ENCODE measurements around the gene DDX24. TPM values are rescaled to one million over a fixed set of nuclear protein-coding genes. Genes with fewer than 3 reads are reported as not detected.

DDX24 gene, protein sequence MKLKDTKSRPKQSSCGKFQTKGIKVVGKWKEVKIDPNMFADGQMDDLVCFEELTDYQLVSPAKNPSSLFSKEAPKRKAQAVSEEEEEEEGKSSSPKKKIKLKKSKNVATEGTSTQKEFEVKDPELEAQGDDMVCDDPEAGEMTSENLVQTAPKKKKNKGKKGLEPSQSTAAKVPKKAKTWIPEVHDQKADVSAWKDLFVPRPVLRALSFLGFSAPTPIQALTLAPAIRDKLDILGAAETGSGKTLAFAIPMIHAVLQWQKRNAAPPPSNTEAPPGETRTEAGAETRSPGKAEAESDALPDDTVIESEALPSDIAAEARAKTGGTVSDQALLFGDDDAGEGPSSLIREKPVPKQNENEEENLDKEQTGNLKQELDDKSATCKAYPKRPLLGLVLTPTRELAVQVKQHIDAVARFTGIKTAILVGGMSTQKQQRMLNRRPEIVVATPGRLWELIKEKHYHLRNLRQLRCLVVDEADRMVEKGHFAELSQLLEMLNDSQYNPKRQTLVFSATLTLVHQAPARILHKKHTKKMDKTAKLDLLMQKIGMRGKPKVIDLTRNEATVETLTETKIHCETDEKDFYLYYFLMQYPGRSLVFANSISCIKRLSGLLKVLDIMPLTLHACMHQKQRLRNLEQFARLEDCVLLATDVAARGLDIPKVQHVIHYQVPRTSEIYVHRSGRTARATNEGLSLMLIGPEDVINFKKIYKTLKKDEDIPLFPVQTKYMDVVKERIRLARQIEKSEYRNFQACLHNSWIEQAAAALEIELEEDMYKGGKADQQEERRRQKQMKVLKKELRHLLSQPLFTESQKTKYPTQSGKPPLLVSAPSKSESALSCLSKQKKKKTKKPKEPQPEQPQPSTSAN
- total RNA-seq, result 100 to 1,000 TPM; 187 to 211 TPM

DNA sequence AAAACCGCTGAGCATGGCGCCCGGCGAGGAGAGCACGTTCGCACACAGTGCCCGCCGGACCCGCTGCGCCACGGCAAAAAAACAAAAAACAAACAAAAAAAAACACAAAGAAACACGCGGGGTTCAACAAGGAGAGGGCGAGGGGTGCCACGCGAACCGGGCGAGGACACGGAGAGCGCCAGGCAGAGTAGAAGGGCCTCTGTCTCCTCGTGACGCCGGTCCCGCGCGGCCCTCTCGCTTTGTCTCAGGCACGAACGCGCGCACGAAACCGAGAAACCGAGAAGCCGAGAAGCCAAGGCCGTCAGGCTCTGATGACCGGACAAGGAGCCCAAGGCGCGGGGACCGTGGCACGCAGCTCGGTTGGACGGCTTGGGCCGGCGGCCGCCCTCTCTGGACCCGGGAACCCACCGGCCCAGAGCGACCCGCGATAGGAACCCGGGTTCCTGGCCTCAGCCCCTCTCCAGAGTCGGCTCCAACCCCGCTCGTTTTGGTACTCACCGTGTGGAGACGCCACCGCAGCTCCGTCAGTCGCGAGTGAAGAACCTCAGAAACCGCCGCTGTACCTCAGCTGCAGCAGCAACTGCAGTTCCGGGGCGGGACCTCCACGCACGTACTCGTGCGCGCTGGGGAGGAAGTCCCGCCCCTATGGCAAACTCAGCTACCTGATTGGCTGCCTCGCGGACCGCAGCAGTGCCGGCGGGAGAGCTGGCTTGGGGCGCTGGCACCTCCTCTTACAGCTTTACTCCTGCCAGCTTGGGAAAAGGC is at the start of gene DDX24, which contains the start of gene IFI27L1:
TSS of gene DDX24 (minus strand) at position 582 of the 765 bp plus-strand sequence. CDS start 1,460 bp downstream, outside the sequence.
TSS of gene IFI27L1 (plus strand) at position 690 of the 765 bp plus-strand sequence. CDS start 15,628 bp downstream, outside the sequence.
- no peaks in the 10 kb centered on the region for H3K27me3 Mint-ChIP-seq
- peaks cover 53% of the 10 kb centered on the region for H3K4me1 Mint-ChIP-seq
- ChIA-PET CTCF (interaction anchor here (0.6 to 1.9 kb wide), 8 partner anchors 10 to 110 kb away, joined by 3 to 7 read pairs (median 4); no protein-coding TSS in a partner anchor), POLR2A (no interaction called here)
- peak; percentile 97 for DNase-seq
- peak within 1 kb of the TSS; percentile 100 for H3K27ac Mint-ChIP-seq
- H3K9me3 Mint-ChIP-seq, result no peaks in the 10 kb centered on the region
- H3K36me3 Mint-ChIP-seq (ENCODE audit: low read depth), result peaks cover 54% of the 10 kb centered on the region
- H3K4me3 Mint-ChIP-seq, result peak within 1 kb of the TSS; percentile 99

DNA sequence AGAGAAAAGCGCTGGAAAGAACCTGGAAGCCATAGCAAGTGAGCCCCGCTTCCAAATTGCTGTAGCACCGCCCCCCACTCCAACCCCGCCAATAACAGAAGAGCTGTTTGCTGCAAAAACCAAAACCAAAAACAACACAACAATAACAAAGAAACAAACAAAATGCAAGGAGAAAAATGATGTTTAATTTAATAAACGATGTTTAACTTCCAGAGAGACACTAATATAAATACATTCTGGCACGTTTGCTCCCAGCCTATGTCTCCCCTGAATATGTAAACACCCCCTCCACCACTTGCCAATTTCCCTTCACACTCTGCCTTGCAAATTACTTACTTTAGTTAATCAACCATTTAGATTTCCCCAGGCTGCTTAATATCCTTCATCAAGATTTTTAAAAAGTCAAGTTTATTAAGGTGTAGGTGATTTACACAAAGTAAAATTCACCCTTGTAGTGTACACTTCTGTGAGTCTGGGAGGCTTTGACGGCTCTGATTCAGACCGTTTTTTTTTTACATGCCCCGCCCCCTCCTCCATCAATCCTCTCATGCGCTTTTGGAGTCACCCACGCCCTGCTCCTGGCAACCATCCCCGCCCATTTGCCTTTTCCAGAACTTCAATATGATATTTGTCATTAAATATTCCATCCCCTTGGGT is 48.9 kb upstream of the DDX24 start:
- CTCF ChIA-PET, result interaction anchor here (0.6 to 1.4 kb wide), 4 partner anchors 11 to 93 kb away, joined by 3 to 5 read pairs (median 3); no protein-coding TSS in a partner anchor
- H3K9me3 Mint-ChIP-seq, result peaks cover under 1% of the 10 kb centered on the region
- H3K27me3 Mint-ChIP-seq, result peaks cover 21% of the 10 kb centered on the region
- H3K4me1 Mint-ChIP-seq, result peaks cover 30% of the 10 kb centered on the region
- H3K36me3 Mint-ChIP-seq (ENCODE audit: low read depth), result no peaks in the 10 kb centered on the region
- peak overlapping the region; percentile 85 for H3K4me3 Mint-ChIP-seq
- DNase-seq, result peak; percentile 37
- POLR2A ChIA-PET, result no interaction called here
- H3K27ac Mint-ChIP-seq, result peak overlapping the region; percentile 94

DNA sequence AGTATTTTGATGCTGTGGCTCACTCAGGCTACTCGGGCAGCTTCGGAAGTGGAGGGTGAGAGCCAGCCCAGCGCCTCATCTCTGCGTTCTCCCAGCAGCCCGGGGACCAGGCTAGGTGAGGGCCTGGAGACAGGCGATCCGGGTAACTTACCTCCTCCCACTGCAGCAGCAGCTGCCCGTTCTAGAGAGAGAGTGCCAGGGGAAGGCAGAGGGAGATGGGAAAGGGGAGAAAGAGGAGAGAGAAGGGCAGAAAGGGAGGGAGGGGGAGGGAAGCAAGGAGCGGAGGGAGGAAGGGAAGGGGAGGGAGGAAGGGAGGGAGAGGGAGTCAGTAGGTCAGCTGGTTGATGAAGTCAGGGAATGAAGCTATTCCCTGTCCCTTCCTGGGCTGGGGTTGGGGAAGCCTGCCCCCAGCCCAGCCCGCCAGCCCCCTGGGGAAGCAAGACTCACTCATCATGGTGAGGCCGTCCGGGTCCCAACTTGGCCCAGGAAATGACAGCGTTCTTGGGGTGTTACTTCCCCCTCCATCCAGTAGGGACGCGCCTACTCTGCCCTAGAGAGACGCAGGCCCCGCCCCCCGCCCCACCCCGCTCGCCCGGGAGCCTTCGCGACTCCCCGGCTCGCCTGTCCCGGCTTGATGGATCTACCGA is 48.2 kb upstream of the DDX24 start, which contains the start of gene IFI27L2:
TSS of gene IFI27L2 (minus strand) at position 494 of the 647 bp plus-strand sequence. CDS start at position 454, 40 bp downstream.
- Mint-ChIP-seq H3K27me3 (peaks cover 18% of the 10 kb centered on the region), H3K9me3 (no peaks in the 10 kb centered on the region), H3K36me3 (ENCODE audit: low read depth) (no peaks in the 10 kb centered on the region), H3K27ac (peak within 1 kb of the TSS; percentile 94), H3K4me3 (peak within 1 kb of the TSS; percentile 85), H3K4me1 (peaks cover 30% of the 10 kb centered on the region)
- CTCF ChIA-PET, result interaction anchor here (0.6 to 1.5 kb wide), 6 partner anchors 8 to 107 kb away, joined by 3 to 9 read pairs (median 4); no protein-coding TSS in a partner anchor
- DNase-seq, result peak; percentile 80
- POLR2A ChIA-PET, result no interaction called here

DNA sequence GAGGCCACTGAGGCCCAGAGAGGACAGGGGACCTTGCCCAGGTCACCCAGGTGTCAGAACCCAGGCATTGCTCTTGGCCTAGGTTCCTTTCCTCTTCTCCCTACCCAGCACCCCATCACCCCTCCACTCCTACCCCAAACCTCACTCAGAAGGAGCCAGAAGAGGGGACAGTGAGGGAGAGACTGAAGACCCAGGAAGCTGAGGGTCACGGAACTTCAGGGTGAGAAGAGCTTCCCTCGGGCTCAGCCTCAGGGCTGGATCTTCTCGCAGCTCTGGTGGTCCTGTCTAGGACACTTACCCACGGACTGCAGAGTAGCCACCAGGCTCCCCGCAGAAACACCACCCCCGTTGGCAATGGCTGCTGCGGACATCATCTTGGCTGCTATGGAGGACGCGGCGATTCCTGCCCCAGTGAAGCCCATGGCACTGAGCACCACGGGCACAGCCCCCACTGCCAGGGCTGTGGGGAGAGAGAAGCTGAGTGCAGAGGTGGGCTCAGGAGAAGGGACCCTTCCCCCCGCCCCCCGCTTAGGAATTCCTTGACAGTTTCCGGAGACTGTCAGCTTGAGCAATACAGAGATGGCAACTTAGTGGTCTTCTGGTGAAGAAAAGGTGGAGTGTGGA is 47.3 kb upstream of the DDX24 start:
- H3K27ac Mint-ChIP-seq, result peak overlapping the region; percentile 94
- H3K4me1 Mint-ChIP-seq, result peaks cover 30% of the 10 kb centered on the region

DNA sequence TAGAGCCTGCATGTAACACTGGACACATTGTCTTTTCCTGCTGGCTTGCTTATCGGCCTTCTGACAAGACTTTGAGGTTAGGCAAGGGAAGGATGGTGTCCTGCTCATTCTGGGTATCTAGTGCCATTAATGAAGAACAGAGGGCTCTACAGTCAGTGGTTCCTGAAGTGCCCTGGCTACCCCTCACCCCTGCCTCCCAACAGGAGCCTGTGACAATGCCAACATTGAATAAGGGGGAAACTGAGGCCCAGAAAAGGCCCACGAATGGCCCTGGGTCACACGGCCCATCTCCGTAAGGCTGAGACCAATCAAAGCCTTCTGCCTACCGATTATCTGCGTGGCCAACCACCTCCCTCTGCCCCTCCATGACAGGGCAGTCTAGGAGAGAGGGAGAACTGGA is 46.3 kb upstream of the DDX24 start:
- H3K4me1 Mint-ChIP-seq, result peaks cover 30% of the 10 kb centered on the region
- no peaks in the 10 kb centered on the region for H3K36me3 Mint-ChIP-seq (ENCODE audit: low read depth)
- no peak overlapping the region for H3K27ac Mint-ChIP-seq
- ChIA-PET CTCF (interaction anchor here (0.6 kb wide), 1 partner anchor 92 kb away, joined by 4 read pairs; no protein-coding TSS in a partner anchor), POLR2A (no interaction called here)
- peaks cover 11% of the 10 kb centered on the region for H3K27me3 Mint-ChIP-seq
- DNase-seq, result no peak
- no peaks in the 10 kb centered on the region for H3K9me3 Mint-ChIP-seq
- H3K4me3 Mint-ChIP-seq, result no peak overlapping the region

More for the DNA sequence above, 47.3 kb upstream of the DDX24 start:
- ChIA-PET POLR2A (no interaction called here), CTCF (interaction anchor here (0.6 to 1.5 kb wide), 4 partner anchors 8 to 106 kb away, joined by 4 to 9 read pairs (median 5); no protein-coding TSS in a partner anchor)
- H3K36me3 Mint-ChIP-seq (ENCODE audit: low read depth), result no peaks in the 10 kb centered on the region
- H3K4me3 Mint-ChIP-seq, result peak overlapping the region; percentile 85
- H3K27me3 Mint-ChIP-seq, result peaks cover 14% of the 10 kb centered on the region
- no peak for DNase-seq
- no peaks in the 10 kb centered on the region for H3K9me3 Mint-ChIP-seq

DNA sequence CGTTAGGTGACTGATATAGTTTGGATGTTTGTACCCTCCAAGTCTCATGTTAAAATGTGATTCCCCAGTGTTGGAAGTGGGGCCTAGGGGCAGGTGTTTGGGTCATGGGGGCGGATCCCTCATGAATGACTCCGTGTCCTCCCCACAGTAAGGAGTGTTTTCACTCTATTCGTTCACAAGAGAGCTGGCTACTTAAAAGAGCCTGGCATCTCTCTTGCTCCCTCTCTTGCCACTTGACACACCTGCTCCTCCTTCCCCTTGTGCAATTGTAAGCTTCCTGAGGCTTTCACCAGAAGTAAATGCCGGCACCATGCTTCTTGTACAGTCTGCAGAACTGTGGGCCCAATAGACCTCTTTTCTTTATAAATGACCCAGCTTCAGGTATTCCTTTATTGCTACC is 45.8 kb upstream of the DDX24 start:
- DNase-seq, result no peak
- H3K27ac Mint-ChIP-seq, result no peak overlapping the region
- CTCF ChIA-PET, result interaction anchor here (1.0 kb wide), 1 partner anchor 14 kb away, joined by 3 read pairs; no protein-coding TSS in a partner anchor
- no peaks in the 10 kb centered on the region for H3K9me3 Mint-ChIP-seq
- POLR2A ChIA-PET, result no interaction called here
- H3K27me3 Mint-ChIP-seq, result peaks cover 7% of the 10 kb centered on the region
- H3K36me3 Mint-ChIP-seq (ENCODE audit: low read depth), result no peaks in the 10 kb centered on the region
- H3K4me1 Mint-ChIP-seq, result peaks cover 27% of the 10 kb centered on the region
- H3K4me3 Mint-ChIP-seq, result no peak overlapping the region

DNA sequence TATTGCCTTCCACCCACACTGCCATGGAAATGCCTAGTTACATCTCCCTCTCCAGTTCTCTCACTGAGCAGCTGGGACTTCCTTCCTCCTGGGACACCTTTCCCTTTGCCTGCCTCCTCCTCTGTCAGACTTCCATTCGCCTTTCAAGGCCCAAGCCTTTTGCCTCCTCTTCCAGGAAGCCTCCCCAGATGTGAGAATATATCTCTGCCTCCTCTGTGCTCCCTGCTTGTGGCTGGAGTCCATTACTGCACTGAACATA is 45.3 kb upstream of the DDX24 start:
- DNase-seq, result no peak
- Mint-ChIP-seq H3K4me3 (no peak overlapping the region), H3K9me3 (no peaks in the 10 kb centered on the region), H3K27me3 (peaks cover 7% of the 10 kb centered on the region), H3K4me1 (peaks cover 27% of the 10 kb centered on the region), H3K27ac (no peak overlapping the region), H3K36me3 (ENCODE audit: low read depth) (no peaks in the 10 kb centered on the region)
- ChIA-PET CTCF (interaction anchor here (0.6 to 1.5 kb wide), 3 partner anchors 10 to 14 kb away, joined by 3 read pairs; no protein-coding TSS in a partner anchor), POLR2A (no interaction called here)

DNA sequence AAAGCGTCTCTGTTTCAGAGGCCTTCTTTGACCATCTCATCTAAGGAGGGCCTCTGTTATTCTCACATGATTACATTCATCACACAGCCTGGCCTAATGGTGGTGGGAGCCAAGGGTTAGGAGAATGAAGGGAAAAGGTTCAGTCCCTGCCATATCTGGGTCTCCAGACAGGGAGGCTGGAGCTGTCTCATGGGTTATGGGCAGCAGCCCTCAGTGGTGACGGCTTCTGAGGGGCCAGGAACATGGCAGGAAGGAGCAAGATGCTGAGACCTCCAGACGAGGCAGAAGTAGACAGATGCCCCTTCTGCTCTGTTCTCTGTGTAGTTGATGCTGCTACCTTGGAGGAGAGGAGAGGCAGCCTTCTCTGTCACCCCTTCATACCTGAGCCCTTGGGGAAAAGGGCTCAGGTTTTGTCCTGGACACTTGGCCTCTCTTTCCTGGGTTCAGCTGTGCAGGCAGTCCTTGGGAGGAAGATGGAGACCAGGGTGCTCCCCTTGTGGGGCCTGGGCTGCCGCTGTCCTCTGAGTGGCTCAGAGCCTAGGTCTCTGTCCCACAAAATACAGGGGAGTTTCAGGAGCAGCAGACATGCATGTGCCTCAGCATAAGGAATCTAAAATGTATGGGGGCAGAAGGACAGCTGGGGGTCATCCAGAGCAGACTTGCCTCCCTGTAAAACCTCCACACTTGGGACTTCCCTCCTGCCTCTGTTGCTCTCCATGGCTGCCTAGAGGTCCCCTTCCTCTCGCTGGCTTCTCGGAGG is 44.8 kb upstream of the DDX24 start:
- H3K36me3 Mint-ChIP-seq (ENCODE audit: low read depth), result no peaks in the 10 kb centered on the region
- POLR2A ChIA-PET, result no interaction called here
- H3K4me1 Mint-ChIP-seq, result peaks cover 27% of the 10 kb centered on the region
- peaks cover 1% of the 10 kb centered on the region for H3K9me3 Mint-ChIP-seq
- CTCF ChIA-PET, result interaction anchor here (0.6 to 1.8 kb wide), 4 partner anchors 10 to 186 kb away, joined by 3 to 8 read pairs (median 3); no protein-coding TSS in a partner anchor
- no peak overlapping the region for H3K27ac Mint-ChIP-seq
- H3K27me3 Mint-ChIP-seq, result peaks cover 3% of the 10 kb centered on the region
- H3K4me3 Mint-ChIP-seq, result no peak overlapping the region
- no peak for DNase-seq

DNA sequence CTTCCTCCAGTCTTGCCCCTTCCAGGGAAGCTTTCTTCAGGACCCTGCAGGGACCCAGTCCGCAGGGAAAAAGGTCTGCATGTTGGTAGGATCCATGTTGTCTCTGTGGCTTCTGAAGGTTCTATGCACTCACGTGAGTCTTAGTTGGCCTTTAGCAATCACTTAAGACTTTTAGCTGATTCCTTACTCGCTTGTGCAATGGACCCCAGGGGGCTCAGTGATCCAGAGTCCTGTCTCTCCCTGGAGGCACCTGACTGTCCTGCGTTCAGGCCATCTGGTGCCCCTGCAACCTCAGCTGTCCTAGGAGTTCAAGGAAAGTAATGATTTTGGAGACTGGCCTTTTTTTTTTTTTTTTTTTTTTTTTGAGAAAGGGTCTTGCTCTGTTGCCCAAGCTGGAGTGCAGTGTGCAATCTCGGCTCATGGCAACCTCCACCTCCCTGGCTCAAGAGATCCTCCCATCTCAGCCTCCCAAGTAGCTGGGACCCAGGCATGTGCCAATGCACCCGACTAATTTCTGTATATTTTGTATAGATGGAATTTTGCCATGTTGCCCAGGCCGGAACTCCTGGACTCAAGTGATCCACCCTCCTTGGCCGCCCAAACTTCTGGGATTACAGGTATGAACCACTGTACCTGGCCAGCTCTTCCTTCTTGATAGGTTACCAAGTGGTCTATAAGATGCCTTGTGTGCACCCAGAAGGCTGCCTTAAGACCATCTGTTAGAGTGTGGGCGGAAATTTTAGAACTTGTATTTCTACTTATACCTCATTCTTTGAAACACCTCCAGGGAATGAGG is 43.8 kb upstream of the DDX24 start:
- ChIA-PET POLR2A (no interaction called here), CTCF (interaction anchor here (0.8 to 1.8 kb wide), 3 partner anchors 12 to 185 kb away, joined by 3 to 8 read pairs (median 3); no protein-coding TSS in a partner anchor)
- Mint-ChIP-seq H3K9me3 (peaks cover 9% of the 10 kb centered on the region), H3K27ac (no peak overlapping the region), H3K4me3 (no peak overlapping the region), H3K27me3 (no peaks in the 10 kb centered on the region), H3K36me3 (ENCODE audit: low read depth) (no peaks in the 10 kb centered on the region), H3K4me1 (peaks cover 20% of the 10 kb centered on the region)
- no peak for DNase-seq

DNA sequence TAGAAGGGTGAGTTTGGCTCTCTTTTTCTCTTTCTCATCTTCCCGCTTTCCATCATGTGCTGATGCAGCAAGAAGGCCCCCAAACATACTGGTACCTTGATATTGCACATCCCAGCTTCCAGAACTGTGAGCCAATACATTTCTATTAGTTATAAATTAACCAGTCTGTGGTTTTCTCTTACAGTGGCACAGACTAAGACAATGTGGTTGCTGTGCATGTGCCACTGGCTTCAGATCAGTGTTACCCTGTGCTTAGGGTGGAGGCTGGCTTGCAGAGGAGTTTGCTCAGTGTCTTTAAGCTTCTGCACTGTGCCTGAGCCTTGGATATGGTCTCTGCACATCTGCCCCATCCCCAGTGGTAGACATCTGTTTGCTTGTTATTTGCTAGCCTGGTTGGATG is 42.9 kb upstream of the DDX24 start:
- H3K4me3 Mint-ChIP-seq, result no peak overlapping the region
- H3K36me3 Mint-ChIP-seq (ENCODE audit: low read depth), result no peaks in the 10 kb centered on the region
- peaks cover 12% of the 10 kb centered on the region for H3K4me1 Mint-ChIP-seq
- H3K27me3 Mint-ChIP-seq, result no peaks in the 10 kb centered on the region
- H3K9me3 Mint-ChIP-seq, result peaks cover 14% of the 10 kb centered on the region
- no peak overlapping the region for H3K27ac Mint-ChIP-seq
- no peak for DNase-seq
- ChIA-PET POLR2A (no interaction called here), CTCF (interaction anchor here (0.8 kb wide), 1 partner anchor 11 kb away, joined by 3 read pairs; no protein-coding TSS in a partner anchor)
